OCI-LY3 (cell line): ENCODE results near the gene NT5DC3.

Experiments
- CTCF ChIP-seq: fragments of 200-600, 300-600 bp; sonication (generic); IDR thresholded peaks from 2 replicates; pipeline ENCODE4 v1.5.1; 2014; ENCODE audit warnings: antibody characterized with exemption, low read length, low read depth
- EZH2phosphoT487 ChIP-seq: fragments of 200-600 bp; shearing (Covaris generic); IDR thresholded peaks from 2 replicates; pipeline ENCODE4 v1.6.1; 2018; ENCODE audit warnings: antibody characterized with exemption, mixed run types, low read depth

- no peak for TF ChIP-seq CTCF
- TF ChIP-seq EZH2phosphoT487, result no peak
Observed at GRCh38 chr12:103786201-103786600, 54.8 kb downstream of the NT5DC3 start.
